ENCODE measurements around the gene SMARCA4.

The SMARCA4 gene

DNA sequence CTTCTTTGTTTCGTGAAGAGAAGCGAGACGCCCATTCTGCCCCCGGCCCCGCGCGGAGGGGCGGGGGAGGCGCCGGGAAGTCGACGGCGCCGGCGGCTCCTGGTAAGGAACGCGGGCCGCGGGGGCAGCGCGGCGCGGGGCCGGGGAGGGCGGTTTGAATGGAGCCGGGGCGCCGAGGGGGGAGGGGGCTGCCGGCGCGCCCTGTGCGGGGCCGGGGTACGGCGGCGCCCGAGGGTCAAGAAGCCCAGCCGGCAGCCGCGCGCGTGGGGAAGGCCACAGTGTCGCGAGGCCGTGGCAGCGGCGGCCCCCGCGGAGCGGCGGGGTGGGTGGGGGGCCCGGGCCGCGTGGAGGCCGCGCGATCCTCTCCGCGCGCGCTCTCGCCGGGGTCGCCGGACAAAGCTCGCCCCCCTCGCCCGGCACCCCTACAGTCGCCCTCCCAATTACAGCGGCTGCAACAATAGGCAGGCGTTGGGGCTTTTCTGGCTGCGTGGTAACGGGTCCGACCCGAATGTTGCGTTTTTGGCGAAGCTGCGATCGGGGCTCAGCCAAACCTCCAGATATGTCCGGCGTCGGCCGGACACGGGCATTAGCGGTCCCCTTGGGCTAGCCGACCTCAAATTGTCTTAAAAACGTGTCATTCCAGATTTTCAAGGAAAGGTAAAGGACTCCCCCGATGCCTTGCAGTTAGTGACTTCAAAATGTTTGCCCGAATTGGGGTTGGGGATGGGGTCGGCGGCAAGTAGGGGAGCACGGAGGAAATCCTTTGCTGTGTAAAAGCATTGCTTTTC lies 437 bp downstream of the SMARCA4 start:
- DNase-seq (peak in 1 of 2 donors; percentile 69), ATAC-seq (peak; percentile 44)
- Mint-ChIP-seq H3K4me1 (peaks cover 53% of the 10 kb centered on the region), H3K27ac (peak overlapping the region in 1 of 2 donors; percentile 40), H3K27me3 (no peaks in the 10 kb centered on the region), H3K4me3 (peak overlapping the region; percentile 91 to 93), H3K9me3 (no peaks in the 10 kb centered on the region)

DNA sequence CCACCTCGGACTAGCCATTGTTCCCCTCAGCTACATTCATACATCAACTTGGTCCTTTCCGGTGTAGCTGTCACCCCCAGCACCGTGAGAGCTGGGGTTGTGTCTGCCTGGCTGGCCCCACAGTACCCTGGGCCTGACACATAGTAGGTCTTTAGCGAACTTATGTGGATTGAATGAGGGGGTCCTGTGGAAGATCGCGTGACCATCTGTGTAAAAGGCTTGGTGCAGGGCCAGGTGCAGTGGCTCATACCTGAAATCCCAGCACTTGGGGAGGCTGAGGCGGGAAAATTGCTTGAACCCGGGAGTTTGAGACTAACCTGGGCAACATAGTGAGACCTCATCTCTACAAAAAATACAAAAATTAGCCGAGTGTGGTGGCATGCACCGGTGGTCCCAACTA lies 2.0 kb downstream of the SMARCA4 start:
- Mint-ChIP-seq H3K9me3 (no peaks in the 10 kb centered on the region), H3K27me3 (no peaks in the 10 kb centered on the region), H3K27ac (no peak overlapping the region), H3K4me3 (peak overlapping the region; percentile 89 to 93), H3K4me1 (peaks cover 62% of the 10 kb centered on the region)
- no peak for DNase-seq
- ATAC-seq, result no peak

DNA sequence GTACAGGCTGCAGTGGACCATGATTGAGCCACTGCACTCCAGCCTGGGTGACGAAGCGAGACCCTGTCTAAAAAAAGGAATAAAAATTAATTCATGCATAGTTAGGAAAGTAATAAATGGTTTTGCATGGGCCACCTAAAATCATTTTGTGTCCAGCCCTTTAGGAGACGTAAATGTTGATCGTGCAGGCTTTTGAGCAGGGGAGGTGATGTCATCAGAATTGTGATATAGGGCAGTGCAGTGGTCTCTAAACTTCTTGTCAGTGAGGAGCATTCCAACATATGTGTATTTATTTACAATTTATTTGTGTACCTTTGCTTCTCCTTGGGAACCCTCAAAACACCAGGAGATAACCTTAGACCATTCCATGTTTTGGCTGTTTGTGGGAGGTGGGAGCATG lies 3.0 kb downstream of the SMARCA4 start:
- peak overlapping the region; percentile 79 to 89 for H3K4me3 Mint-ChIP-seq
- no peaks in the 10 kb centered on the region for H3K9me3 Mint-ChIP-seq
- ATAC-seq, result no peak
- no peak for DNase-seq
- no peak overlapping the region for H3K27ac Mint-ChIP-seq
- H3K4me1 Mint-ChIP-seq, result peaks cover 71% of the 10 kb centered on the region
- no peaks in the 10 kb centered on the region for H3K27me3 Mint-ChIP-seq

DNA sequence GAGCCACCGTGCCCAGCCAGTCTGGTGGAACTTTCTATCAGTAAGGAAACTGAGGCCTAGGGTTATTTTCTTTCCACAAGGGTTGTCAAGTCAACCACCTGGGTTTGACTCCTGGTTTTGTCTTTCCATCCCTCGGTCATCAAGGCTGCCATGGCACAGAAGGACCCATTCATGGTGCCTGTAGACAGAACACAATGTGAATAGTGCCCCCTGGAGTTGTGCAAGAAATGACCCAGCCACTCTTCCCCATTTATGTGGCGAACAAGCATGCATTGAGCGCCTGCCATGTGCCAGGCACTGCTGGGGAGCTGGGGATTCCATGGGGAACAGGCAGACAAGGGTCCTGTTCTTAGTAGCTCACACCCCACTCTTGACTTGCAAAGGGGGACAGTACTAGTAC lies 4.1 kb downstream of the SMARCA4 start:
- no peak for ATAC-seq
- Mint-ChIP-seq H3K4me3 (no peak overlapping the region), H3K27me3 (no peaks in the 10 kb centered on the region), H3K27ac (peak overlapping the region in 1 of 2 donors; percentile 63), H3K9me3 (no peaks in the 10 kb centered on the region), H3K4me1 (peaks cover 73% of the 10 kb centered on the region)
- no peak for DNase-seq

DNA sequence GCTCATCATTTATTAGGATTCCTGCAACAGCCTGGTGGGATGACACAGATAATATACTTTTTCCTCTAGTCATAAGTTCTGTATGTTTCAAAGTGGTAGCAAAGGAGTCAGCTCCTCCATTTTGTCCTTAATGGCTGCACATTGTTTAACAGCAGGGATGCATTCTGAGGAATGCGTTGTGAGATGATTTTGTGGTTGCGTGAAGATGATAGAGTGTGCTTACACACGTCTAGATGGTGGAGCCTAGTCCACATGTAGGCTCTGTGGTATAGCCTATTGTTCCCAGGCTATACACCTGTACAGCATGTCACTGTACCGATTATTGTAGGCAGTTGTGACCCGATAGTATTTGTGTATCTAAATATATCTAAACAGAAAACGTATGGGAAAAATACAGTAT lies 4.6 kb downstream of the SMARCA4 start:
- Mint-ChIP-seq H3K27me3 (no peaks in the 10 kb centered on the region), H3K4me3 (no peak overlapping the region), H3K4me1 (peaks cover 77% of the 10 kb centered on the region), H3K27ac (peak overlapping the region in 1 of 2 donors; percentile 74), H3K9me3 (no peaks in the 10 kb centered on the region)
- no peak for ATAC-seq
- DNase-seq, result no peak

DNA sequence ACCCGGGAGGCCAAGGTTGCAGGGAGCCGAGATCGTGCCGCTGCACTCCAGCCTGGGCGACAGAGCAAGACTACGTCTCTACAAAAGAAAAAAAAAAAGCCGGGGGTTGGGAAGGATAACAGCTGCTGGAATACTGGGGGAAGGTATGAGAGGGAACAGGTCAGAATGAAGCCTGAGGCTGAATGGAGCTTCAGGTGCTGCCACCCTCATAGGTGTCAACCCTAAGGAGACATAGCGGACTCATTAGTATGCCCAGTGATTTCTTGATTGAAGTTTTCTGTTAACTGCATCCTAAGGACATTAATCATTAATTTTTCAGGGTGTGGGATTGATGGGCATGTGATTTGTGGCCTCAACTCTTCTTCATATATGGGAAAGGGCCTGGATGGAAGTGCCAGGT lies 6.0 kb downstream of the SMARCA4 start:
- Mint-ChIP-seq H3K27ac (no peak overlapping the region), H3K4me1 (peaks cover 78% of the 10 kb centered on the region), H3K9me3 (no peaks in the 10 kb centered on the region), H3K4me3 (no peak overlapping the region), H3K27me3 (no peaks in the 10 kb centered on the region)
- ATAC-seq (no peak), DNase-seq (no peak)

DNA sequence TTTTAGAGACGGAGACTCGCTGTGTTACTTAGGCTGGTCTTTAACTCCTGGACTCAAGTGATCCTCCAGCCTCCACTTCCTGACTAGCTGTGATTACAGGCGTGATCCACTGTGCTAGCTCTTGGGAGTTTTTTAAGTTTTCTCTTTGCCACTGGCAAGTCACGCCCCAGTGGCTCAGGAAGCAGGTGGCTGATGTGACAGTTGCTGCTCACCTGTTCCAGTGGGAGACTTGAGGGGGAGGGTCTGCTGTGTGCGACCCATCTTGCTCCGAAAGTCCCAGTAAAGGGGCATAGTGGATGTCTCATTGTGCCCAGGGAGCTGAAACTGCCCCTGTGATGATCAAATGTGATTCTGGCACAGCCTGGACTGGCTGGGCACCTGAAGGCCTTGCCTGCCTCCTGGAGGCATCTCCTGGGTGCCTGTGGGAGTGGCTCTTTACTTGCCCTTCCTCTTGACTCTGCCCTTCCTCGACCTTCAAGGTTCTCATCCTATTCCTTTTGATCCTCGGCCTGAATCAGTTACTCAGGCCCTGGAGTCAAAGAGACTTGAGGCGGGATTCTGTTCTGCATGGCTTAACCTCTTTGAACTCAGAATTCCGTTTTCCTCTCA lies 7.8 kb downstream of the SMARCA4 start:
- H3K27ac Mint-ChIP-seq, result peak overlapping the region in 1 of 2 donors; percentile 87
- no peak overlapping the region for H3K4me3 Mint-ChIP-seq
- H3K4me1 Mint-ChIP-seq, result peaks cover 67% of the 10 kb centered on the region
- ATAC-seq (no peak), DNase-seq (no peak)
- no peaks in the 10 kb centered on the region for H3K9me3 Mint-ChIP-seq
- no peaks in the 10 kb centered on the region for H3K27me3 Mint-ChIP-seq

DNA sequence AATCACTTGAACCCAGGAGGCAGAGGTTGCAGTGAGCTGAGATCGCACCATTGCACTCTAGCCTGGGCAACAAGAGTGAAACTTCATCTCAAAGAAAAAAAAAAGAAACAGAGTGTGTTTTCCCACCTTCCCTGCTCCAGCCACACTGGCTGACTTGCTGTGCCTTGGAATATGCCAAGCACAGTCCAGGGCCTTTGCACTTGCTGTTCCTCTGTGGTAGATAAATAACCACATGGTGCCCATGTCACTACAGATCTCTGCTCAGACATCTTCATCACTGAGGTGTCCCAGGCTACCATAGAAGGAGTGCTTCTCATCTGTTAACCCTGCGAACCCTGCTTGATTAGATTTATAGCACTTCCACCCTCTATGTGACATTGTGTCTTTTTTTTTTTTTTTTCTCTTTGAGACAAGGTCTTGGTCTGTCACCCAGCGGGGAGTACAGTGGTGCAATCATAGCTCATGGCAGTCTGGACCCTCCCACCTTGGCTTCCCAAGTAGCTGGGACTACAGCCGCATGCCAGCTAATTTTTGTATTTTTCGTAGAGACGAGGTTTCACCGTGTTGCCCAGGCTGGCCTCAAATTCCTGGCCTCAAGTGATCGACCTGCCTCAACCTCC lies 10.4 kb downstream of the SMARCA4 start:
- H3K4me3 Mint-ChIP-seq, result no peak overlapping the region
- H3K4me1 Mint-ChIP-seq, result peaks cover 63% of the 10 kb centered on the region
- H3K9me3 Mint-ChIP-seq, result no peaks in the 10 kb centered on the region
- no peaks in the 10 kb centered on the region for H3K27me3 Mint-ChIP-seq
- DNase-seq (no peak), ATAC-seq (no peak)
- H3K27ac Mint-ChIP-seq, result no peak overlapping the region

DNA sequence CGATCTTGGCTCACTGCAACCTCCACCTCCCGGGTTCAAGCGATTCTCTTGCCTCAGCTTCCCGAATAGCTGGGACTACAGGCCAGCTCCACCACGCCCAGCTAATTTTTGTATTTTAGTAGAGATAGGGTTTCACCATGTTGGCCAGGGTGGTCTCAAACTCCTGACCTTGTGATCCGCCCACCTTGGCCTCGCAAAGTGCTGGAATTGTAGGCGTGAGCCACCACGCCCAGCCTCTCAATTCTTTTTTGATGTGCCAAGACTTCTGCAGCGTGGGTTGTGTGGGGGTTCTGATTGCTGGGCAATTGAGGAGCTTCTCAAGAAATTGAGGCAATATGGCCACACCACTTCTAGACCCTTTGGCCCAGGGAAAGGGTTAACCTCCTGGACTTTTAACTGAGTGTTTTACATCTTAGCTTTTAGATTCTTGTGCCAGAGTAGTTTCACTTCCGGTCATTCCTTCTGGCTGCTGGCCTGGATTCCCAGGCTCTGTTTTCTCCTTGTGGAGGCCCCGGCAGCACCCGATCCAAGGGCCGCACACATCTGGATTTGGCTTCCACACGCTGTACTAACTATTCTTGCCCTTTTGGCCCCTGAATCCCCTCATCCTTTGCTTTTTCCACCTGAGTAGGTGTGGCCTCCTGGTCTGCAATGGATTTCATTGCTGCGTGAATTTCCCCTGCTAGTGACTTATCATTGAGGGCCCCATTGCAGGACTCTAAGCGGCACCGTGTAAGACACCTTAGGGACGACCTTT lies 14.7 kb downstream of the SMARCA4 start:
- Mint-ChIP-seq H3K27ac (peak overlapping the region in 1 of 2 donors; percentile 19), H3K4me1 (peaks cover 52% of the 10 kb centered on the region), H3K4me3 (no peak overlapping the region), H3K9me3 (no peaks in the 10 kb centered on the region), H3K27me3 (no peaks in the 10 kb centered on the region)
- DNase-seq (no peak), ATAC-seq (no peak)

DNA sequence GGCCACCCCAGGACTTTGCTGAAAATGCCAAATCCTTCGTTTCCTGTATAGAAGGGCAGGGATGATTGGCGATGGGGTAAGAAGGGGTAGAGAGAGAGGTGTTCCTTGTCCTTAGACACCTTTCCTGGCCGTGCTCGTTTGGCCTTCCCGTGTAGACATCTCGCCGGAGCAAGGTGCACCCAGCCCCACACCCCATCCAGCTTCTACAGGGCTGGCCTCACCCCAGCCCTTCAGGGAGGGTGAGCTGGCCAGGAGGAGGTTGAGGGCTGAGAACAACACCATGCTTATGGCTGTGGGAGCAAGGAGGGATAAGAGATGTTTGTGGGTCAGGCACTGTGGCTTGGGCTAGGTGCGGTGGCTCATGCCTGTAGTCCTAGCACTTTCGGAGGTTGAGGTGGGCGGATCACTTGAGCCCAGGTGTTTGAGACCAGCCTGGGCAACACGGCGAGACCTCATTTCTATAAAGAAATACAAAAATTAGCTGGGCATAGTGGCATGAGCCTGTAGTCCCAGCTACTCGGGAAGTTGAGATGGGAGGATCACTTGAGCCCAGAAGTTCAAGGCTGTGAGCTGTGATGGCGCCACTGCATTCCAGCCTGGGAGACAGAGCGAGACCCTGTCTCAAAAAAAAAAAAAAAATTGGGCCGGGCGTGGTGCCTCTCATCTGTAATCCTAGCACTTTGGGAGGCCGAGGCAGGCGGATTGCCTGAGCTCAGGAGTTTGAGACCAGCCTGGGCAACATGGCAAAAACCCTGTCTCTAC lies 15.5 kb downstream of the SMARCA4 start:
- no peaks in the 10 kb centered on the region for H3K27me3 Mint-ChIP-seq
- H3K9me3 Mint-ChIP-seq, result no peaks in the 10 kb centered on the region
- H3K27ac Mint-ChIP-seq, result peak overlapping the region in 1 of 2 donors; percentile 55
- H3K4me3 Mint-ChIP-seq, result no peak overlapping the region
- DNase-seq (no peak), ATAC-seq (no peak)
- H3K4me1 Mint-ChIP-seq, result peaks cover 49% of the 10 kb centered on the region

DNA sequence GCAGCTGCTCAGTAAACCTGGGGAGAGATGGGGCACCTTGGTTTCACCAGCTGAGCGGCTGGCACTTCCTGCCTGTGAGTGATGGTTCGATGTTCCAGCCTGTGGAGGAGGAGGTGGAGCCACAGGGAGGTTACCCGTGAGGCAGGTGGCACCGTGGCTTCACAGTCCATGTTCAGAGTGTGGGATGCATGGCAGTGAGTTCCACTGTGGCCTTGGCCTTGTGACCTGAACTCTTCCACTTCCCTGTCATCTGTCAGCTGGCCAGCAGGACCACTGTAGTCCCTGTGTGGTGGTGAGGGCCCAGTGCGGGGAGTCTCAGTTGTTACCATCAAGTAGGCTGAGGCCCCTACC lies 16.9 kb downstream of the SMARCA4 start:
- Mint-ChIP-seq H3K4me1 (peaks cover 51% of the 10 kb centered on the region), H3K4me3 (no peak overlapping the region), H3K27ac (no peak overlapping the region), H3K9me3 (no peaks in the 10 kb centered on the region), H3K27me3 (no peaks in the 10 kb centered on the region)
- DNase-seq, result no peak
- no peak for ATAC-seq

DNA sequence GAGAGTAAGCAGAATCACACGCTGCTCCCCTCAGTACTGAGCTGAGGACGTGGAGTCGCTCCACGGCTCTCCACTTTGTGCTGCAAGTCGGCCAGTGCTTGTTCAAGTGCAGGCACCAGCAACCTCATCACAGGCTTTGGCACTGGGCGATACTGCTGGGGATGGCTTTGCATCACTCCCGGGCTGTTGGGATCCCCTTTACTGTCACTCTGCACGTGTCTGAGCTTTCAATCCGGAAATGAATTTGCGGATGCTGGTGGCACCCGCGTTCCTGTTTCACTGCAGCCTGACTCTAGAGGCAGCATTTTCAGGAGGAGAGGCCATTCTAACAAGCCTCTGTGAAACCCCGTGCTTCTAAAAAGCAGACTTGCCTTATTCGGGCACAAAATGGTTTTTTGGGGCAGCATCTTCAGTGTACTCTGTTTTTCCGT lies 19.1 kb downstream of the SMARCA4 start:
- peaks cover 39% of the 10 kb centered on the region for H3K4me1 Mint-ChIP-seq
- DNase-seq (peak in 1 of 2 donors; percentile 24), ATAC-seq (peak; percentile 85)
- H3K9me3 Mint-ChIP-seq, result no peaks in the 10 kb centered on the region
- no peak overlapping the region for H3K27ac Mint-ChIP-seq
- no peaks in the 10 kb centered on the region for H3K27me3 Mint-ChIP-seq
- no peak overlapping the region for H3K4me3 Mint-ChIP-seq

DNA sequence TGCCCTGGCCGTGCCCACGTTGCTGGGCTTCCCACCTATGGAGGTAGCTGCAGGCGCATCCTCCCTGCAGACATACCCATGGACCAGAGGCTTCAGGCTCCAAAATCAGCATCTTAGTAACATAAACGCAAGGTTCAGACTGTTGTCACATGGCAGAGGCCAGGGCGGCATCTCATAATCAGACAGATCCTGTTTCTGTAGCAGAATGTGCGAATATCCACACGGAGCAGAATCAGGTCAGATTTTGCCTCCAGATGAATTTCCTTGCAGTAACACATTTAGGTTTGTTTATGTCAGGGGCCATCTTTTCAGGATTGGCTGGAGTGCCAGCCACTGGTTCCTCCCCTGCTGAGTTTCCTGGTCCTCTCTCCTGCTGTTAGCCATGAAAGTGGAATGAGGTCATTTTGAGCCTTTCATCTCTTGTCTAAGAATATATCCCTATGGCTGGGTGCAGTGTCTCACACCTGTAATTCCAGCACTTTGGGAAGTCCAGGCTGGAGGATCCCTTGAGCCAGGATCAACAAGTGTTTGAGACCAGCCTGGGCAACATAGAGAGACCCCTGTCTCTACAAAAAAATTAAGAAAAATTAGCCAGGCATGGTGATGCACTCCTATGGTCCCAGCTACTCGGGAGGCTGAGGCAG lies 20.5 kb downstream of the SMARCA4 start:
- Mint-ChIP-seq H3K27me3 (no peaks in the 10 kb centered on the region), H3K9me3 (no peaks in the 10 kb centered on the region), H3K27ac (no peak overlapping the region), H3K4me1 (peaks cover 33% of the 10 kb centered on the region), H3K4me3 (no peak overlapping the region)
- ATAC-seq, result no peak
- DNase-seq, result no peak

DNA sequence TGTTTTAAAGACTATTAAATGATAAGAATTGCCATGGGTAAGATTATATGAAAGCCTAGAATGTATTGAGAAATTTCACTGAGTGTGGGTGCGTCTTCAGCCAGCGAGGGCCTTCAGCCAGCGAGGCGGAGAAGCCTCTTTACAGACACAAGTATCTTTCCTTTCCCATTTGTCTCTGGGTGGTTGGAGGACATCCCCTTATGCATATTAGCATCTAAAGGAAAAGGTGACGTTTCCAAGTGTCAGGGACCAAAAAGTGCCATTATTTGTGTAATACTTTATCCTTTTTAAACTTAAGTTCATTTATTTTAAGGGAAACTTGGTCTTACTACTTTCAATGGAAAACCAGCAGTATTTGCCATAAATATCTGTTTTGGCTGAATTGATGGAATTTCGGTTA lies 22.2 kb downstream of the SMARCA4 start:
- DNase-seq (no peak), ATAC-seq (no peak)
- Mint-ChIP-seq H3K27ac (no peak overlapping the region), H3K4me1 (peaks cover 22% of the 10 kb centered on the region), H3K27me3 (no peaks in the 10 kb centered on the region), H3K4me3 (no peak overlapping the region), H3K9me3 (no peaks in the 10 kb centered on the region)
